PFSK-1 (cell line): Measurements from ENCODE around the gene MEIS3.

Experiments used
- POLR2AphosphoS5 ChIP-seq: IDR thresholded peaks from 2 replicates; pipeline ENCODE4 v1.6.1; 2012; ENCODE audit warnings: low read depth, mild to moderate bottlenecking, control low read depth, low read length, moderate library complexity
- TAF1 ChIP-seq: IDR thresholded peaks from 2 replicates; pipeline ENCODE4 v1.6.1; 2012; ENCODE audit warnings: low read length, control low read depth, borderline replicate concordance; ENCODE audit not compliant: insufficient read depth
- TF ChIP-seq, protein P1 (sequence below), 2 experiments: IDR thresholded peaks; 2 replicates each; pipeline versions ENCODE4 v1.6.1 to v1.8.0; 2011 to 2012; ENCODE audit warnings: low read depth in 2 of 2, low read length in 2 of 2, control low read depth in 1 of 2, inconsistent platforms in 1 of 2, mild to moderate bottlenecking in 1 of 2, moderate library complexity in 1 of 2; ENCODE audit not compliant: insufficient read depth in 1 of 2

DNA sequence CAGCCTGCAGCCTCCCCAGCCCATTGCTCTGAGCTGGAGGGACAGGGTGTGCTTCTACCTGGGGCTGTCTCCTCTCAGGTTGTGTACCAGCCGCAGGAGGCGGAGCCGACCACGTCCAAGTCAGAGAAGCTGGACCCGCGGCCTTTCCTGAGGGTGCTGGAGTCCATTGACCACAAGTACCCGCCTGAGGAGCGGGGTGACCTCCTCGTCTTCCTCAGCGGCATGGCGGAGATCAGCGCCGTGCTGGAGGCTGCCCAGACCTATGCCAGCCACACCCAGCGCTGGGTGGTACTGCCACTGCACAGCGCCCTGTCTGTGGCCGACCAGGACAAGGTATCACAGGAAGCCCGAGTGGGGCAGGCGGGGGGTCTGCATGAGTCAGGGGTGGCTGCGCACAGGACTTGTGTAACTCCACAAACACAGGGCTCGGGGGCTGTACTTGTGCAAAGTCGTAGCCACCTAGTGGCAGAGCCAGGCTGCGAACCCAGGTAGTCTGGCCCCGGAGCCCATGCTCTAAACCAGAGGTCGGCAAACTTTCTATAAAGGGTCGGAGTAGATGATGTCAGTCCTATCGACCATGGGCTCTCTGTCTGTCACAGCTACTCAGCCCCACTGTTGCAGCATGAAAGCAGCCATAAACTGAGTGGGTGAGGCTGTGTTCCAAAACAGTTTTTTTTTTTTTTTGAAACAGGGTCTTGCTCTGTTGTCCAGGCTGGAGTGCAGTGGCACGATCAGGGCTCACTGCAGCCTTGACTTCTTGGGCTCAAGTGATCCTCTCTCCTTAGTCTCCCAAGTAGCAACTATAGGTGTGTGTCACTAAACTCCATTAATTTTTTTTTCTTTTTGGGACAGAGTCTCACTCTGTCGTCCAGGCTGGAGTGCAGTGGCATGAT, 61.3 kb downstream of the MEIS3 start:
- TF ChIP-seq, protein P1, sequence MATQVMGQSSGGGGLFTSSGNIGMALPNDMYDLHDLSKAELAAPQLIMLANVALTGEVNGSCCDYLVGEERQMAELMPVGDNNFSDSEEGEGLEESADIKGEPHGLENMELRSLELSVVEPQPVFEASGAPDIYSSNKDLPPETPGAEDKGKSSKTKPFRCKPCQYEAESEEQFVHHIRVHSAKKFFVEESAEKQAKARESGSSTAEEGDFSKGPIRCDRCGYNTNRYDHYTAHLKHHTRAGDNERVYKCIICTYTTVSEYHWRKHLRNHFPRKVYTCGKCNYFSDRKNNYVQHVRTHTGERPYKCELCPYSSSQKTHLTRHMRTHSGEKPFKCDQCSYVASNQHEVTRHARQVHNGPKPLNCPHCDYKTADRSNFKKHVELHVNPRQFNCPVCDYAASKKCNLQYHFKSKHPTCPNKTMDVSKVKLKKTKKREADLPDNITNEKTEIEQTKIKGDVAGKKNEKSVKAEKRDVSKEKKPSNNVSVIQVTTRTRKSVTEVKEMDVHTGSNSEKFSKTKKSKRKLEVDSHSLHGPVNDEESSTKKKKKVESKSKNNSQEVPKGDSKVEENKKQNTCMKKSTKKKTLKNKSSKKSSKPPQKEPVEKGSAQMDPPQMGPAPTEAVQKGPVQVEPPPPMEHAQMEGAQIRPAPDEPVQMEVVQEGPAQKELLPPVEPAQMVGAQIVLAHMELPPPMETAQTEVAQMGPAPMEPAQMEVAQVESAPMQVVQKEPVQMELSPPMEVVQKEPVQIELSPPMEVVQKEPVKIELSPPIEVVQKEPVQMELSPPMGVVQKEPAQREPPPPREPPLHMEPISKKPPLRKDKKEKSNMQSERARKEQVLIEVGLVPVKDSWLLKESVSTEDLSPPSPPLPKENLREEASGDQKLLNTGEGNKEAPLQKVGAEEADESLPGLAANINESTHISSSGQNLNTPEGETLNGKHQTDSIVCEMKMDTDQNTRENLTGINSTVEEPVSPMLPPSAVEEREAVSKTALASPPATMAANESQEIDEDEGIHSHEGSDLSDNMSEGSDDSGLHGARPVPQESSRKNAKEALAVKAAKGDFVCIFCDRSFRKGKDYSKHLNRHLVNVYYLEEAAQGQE (IDR thresholded peaks at IDR 0.05; ENCODE audit: insufficient read depth in 1 of 2, low read depth in 2 of 2, low read length in 2 of 2) = no peak
- no peak for TF ChIP-seq POLR2AphosphoS5
- TF ChIP-seq TAF1 = no peak
